ENCODE results near the gene IQGAP2. TPM values are rescaled to one million over a fixed set of nuclear protein-coding genes. Genes with fewer than 3 reads are reported as not detected.
A peak's percentile ranks its signal among the peaks of the same experiment; 100 is the strongest.

The IQGAP2 gene
- total and polyA plus RNA-seq, 2 of the 8 experiments (the other 6 are each of a cell fraction or from before 2014, with no cell fraction given), result 19.7 to 66.0 TPM

DNA sequence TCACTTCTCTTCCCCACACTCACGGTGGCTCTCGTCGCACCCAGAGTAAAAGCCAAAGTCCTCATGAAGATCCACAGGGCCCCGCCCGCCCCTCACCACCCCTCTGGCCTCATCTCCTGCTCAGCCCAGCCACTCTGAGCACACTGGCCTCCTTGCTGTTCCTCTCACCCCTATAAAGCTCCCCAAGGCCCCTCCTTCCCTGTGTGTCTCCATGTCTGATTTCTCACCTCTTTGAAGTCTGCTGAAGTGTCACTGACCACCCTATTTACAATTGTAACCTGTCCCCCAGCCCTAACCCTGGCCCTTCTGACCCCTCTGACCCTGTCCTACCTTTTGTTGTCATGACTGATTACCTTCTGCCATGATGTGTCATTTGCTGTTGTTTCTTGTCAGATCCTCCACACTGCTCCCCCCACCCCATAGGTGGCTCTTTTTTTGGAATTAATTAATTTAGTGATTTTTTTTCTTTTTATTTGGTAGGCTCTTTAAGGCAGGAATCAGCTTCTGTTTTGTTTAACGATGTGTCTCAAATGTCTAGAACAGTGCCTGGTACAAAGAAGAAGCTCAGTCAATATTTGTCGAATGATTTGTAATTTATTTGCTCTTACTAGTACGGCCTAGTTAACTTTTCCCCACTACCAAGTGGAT is 90.2 kb downstream of the IQGAP2 start:
- Histone ChIP-seq H3K4me1 (replicated peaks in 1 of 4; ENCODE audit: control insufficient read depth in 3 of 4, insufficient read depth in 4 of 4, low read length in 3 of 4) (peaks cover 8 to 52% (median 41%) of the 10 kb centered on the region in 4 experiments), H2BK5ac (ENCODE audit: low read depth, low read length) (0 out of 2 replicates have a peak overlapping the region, but pooled peaks have one; percentile 76), H3K18ac (ENCODE audit: extremely low read depth, low read length) (peak overlapping the region; percentile 41; the same call in 1 of the 2 replicates), H2AFZ (ENCODE audit: low read length) (no peak overlapping the region), H3K56ac (replicated peaks; ENCODE audit: insufficient read length, low read depth, low read length) (no peak overlapping the region), H3K9me3 (ENCODE audit: insufficient read depth in 2 of 2, low read depth in 1 of 2, low read length in 1 of 2) (no peaks in the 10 kb centered on the region), H4K5ac (ENCODE audit: insufficient read length, low read depth, low read length) (no peak overlapping the region), H3K27me3 (replicated peaks in 1 of 4; ENCODE audit: control insufficient read depth in 3 of 4, extremely low read depth in 1 of 4, insufficient read depth in 3 of 4, low read length in 3 of 4) (no peaks in the 10 kb centered on the region), H3K79me2 (ENCODE audit: control insufficient read depth in 1 of 2, insufficient read depth in 2 of 2, low read length in 2 of 2) (peaks cover 0 to 34% of the 10 kb centered on the region in 2 experiments; a peak in 3 of 4 replicates), H4K91ac (replicated peaks; ENCODE audit: insufficient read length, low read length) (peak overlapping the region; percentile 23), H3K23me2 (ENCODE audit: low read depth, low read length) (peaks cover 2% of the 10 kb centered on the region; the same call in 1 of the 2 replicates), H3K27ac (ENCODE audit: low read depth, low read length) (no peak overlapping the region), H3K36me3 (ENCODE audit: control insufficient read depth in 2 of 4, insufficient read depth in 4 of 4, low read length in 3 of 4) (no peaks in the 10 kb centered on the region), H3K9ac (replicated peaks in 1 of 4; ENCODE audit: extremely low read depth in 1 of 4, low read depth in 3 of 4, low read length in 3 of 4) (no peak overlapping the region; a peak in 1 of 7 replicates), H4K8ac (ENCODE audit: extremely low read depth, insufficient read depth, low read length) (no peak overlapping the region), H3K4me3 (ENCODE audit: extremely low read depth in 1 of 4, insufficient read depth in 2 of 4, low read depth in 3 of 4, low read length in 4 of 4) (no peak overlapping the region), H2BK120ac (replicated peaks; ENCODE audit: low read depth, low read length) (no peak overlapping the region), H3K23ac (ENCODE audit: insufficient read length) (no peak overlapping the region), H2AK5ac (ENCODE audit: low read depth, low read length) (0 out of 2 replicates have a peak overlapping the region, but pooled peaks have one; percentile 1), H4K20me1 (replicated peaks in 1 of 2; ENCODE audit: control insufficient read depth in 1 of 2, insufficient read depth in 2 of 2, low read length in 2 of 2) (peaks cover 0 to 2% of the 10 kb centered on the region in 2 experiments), H2BK20ac (ENCODE audit: low read length) (no peak overlapping the region; the same call in 1 of the 2 replicates), H3K4ac (replicated peaks; ENCODE audit: insufficient read length, low read depth, low read length) (no peak overlapping the region), H2BK12ac (ENCODE audit: low read depth, low read length) (peak overlapping the region; percentile 94; the same call in 1 of the 2 replicates), H3K4me2 (ENCODE audit: insufficient read depth in 1 of 2, low read depth in 2 of 2, low read length in 2 of 2) (no peak overlapping the region), H2BK15ac (ENCODE audit: low read length) (0 out of 2 replicates have a peak overlapping the region, but pooled peaks have one; percentile 97), H3K79me1 (ENCODE audit: low read depth, low read length) (peaks cover 3% of the 10 kb centered on the region; the same call in 1 of the 2 replicates), H3K14ac (ENCODE audit: insufficient read length) (no peak overlapping the region)
- DNase-seq (ENCODE audit: low read depth in 1 of 2, low spot score in 2 of 2) (no peak), FAIRE-seq (no peak)
- ChIA-PET POLR2A (ENCODE audit: partially characterized antibody) (no interaction called here), CTCF (ENCODE audit: partially characterized antibody) (interaction anchor here (0.7 to 1.0 kb wide), 2 partner anchors 10 to 18 kb away, joined by 3 read pairs; no protein-coding TSS in a partner anchor)
- WGBS, 2 experiments (ENCODE audit: extremely low coverage in 1 of 2, insufficient coverage in 1 of 2, insufficient read length in 1 of 2, insufficient replicate concordance in 2 of 2, low coverage in 1 of 2, low lambda C conversion rate in 2 of 2, missing lambda C conversion rate in 1 of 2), result 93% methylated on average over 3 of the region's 8 CpGs; no CpG with 5 or more reads in 1 of the 2 experiments
- TF ChIP-seq RBBP5 (IDR thresholded peaks at IDR 0.05; ENCODE audit: borderline replicate concordance, low read depth, low read length), result no peak
- TF ChIP-seq RFX5 (IDR thresholded peaks at IDR 0.05; ENCODE audit: borderline replicate concordance, low read depth, low read length), result no peak
- no peak for TF ChIP-seq GTF2F1 (IDR thresholded peaks at IDR 0.05; ENCODE audit: borderline replicate concordance, low read depth, low read length)
- TF ChIP-seq TAF1 (IDR thresholded peaks at IDR 0.05; ENCODE audit: low read depth, low read length), result no peak
- TF ChIP-seq, protein P1, sequence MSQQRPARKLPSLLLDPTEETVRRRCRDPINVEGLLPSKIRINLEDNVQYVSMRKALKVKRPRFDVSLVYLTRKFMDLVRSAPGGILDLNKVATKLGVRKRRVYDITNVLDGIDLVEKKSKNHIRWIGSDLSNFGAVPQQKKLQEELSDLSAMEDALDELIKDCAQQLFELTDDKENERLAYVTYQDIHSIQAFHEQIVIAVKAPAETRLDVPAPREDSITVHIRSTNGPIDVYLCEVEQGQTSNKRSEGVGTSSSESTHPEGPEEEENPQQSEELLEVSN (IDR thresholded peaks at IDR 0.05), result no peak
- TF ChIP-seq RNF2 (IDR thresholded peaks at IDR 0.05; ENCODE audit: borderline replicate concordance, low read depth, low read length, missing control alignments, poor library complexity, severe bottlenecking), result no peak
- TF ChIP-seq HDAC6 (IDR thresholded peaks at IDR 0.05; ENCODE audit: low read depth, low read length), result no peak
- TF ChIP-seq BRCA1 (IDR thresholded peaks at IDR 0.05; ENCODE audit: low read depth, low read length), result no peak
- TF ChIP-seq, protein P2, sequence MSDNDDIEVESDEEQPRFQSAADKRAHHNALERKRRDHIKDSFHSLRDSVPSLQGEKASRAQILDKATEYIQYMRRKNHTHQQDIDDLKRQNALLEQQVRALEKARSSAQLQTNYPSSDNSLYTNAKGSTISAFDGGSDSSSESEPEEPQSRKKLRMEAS (IDR thresholded peaks at IDR 0.05), result no peak
- no peak for TF ChIP-seq EP300 (IDR thresholded peaks at IDR 0.05; ENCODE audit: borderline replicate concordance in 1 of 2, low read depth in 2 of 2, low read length in 2 of 2)

All from H1 (cell line).